Vagina (tissue), 2 donors: ENCODE results near the gene MGA.

Source experiments
- POLR2A ChIP-seq, 2 donors: fragments of 450-650 bp; IDR thresholded peaks; one replicate each; pipeline ENCODE4 v1.6.1; 2017; ENCODE audit warnings: antibody characterized with exemption in 2 of 2, mild to moderate bottlenecking in 2 of 2, moderate library complexity in 2 of 2
- TF ChIP-seq, protein P1 (sequence below), 3 experiments: fragments of 450-650 bp in 2 of 3; fragments of 200-600 bp in 1 of 3; sonication (generic) in 1 of 3; IDR thresholded peaks; one replicate each; pipeline ENCODE4 v1.5.1; 2017 to 2019; ENCODE audit warnings: antibody characterized with exemption in 3 of 3, mild to moderate bottlenecking in 2 of 3, moderate library complexity in 2 of 3

DNA sequence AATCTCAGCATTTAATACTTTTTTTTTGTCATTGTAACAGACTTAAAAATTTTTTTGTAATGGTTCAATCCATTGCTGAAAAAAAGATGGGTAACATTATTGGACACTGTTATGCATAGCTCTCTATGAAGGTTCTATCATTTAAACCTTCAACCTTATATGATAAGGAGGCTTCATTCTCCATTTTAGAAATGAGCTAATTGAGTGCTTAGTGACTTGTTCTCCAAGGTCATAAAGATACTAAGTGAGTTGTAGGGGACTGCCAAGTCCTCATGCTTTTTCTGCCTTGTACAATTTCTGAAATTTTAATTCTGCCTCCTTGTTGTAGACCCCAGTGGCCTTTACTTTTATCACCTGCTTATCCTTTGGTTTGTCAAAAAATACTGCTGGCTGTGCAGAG is 56.7 kb downstream of the MGA start:
- TF ChIP-seq, protein P1, sequence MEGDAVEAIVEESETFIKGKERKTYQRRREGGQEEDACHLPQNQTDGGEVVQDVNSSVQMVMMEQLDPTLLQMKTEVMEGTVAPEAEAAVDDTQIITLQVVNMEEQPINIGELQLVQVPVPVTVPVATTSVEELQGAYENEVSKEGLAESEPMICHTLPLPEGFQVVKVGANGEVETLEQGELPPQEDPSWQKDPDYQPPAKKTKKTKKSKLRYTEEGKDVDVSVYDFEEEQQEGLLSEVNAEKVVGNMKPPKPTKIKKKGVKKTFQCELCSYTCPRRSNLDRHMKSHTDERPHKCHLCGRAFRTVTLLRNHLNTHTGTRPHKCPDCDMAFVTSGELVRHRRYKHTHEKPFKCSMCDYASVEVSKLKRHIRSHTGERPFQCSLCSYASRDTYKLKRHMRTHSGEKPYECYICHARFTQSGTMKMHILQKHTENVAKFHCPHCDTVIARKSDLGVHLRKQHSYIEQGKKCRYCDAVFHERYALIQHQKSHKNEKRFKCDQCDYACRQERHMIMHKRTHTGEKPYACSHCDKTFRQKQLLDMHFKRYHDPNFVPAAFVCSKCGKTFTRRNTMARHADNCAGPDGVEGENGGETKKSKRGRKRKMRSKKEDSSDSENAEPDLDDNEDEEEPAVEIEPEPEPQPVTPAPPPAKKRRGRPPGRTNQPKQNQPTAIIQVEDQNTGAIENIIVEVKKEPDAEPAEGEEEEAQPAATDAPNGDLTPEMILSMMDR (IDR thresholded peaks at IDR 0.05) = no peak
- no peak for TF ChIP-seq POLR2A (IDR thresholded peaks at IDR 0.05)
